IPS DF 4.7 (cell line): ENCODE measurements around the gene UXT.

Experiments
- DNase-seq: peaks from one replicate; pipeline ENCODE4 v3.0.0-alpha.2; 2013; ENCODE audit warnings: low spot score; ENCODE audit errors: extremely low read depth

The UXT gene

DNA sequence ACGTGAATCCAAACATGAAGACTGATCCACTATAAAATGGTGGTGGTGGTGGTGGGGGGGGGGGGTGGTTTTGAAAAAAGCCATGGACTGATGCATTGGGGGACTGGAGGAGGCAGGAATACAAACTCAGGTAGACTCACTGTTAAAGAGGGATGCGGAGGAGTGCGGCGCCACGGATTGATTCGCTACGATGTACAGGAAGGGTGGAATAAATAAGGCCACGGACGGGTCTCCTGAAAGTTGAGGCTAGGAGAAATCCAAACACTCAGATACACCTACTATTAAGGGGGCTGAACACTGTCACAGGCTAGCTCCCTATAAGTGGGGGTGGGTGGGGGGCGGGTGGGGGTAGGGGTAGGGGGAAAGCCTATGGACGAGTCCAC lies 9.2 kb downstream of the UXT start:
- no peak for DNase-seq

DNA sequence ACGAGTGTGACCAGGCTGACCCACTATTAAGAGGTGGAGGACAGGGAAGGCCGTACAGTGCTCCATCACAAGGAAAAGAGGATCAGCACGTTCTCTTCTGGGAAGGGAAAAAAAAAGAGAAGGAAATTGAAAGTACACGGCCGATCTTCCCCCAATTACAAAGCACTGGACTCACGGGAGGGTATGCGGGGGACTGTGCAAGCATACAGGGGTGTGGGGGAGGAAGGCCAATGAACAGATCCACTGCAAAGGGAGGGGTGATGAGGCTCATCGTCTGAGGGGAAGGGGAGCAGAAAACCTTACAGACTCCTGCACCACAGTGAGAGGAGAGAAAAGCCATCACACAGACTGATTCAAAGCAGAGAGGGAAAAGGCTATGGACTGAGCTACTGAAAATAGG lies 9.7 kb downstream of the UXT start:
- no peak for DNase-seq

DNA sequence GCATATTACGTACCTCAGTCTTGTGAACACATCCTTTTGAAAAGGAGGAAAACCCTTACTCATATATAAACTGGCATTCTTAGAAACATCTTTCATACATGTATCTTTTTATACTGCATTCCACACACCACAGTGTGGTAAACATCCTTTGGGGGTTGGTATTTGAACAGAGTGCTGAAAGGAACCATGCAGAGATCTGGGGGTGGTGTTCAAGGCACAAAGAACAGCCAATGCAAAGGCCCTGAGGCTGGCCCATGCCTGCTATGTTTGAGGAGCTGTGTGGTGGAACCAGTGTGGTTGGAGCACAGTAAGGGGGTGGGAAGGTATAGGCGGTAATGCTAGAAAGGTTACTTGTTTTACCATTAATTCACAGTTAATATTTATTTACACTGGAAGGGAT lies 10.6 kb downstream of the UXT start:
- no peak for DNase-seq

DNA sequence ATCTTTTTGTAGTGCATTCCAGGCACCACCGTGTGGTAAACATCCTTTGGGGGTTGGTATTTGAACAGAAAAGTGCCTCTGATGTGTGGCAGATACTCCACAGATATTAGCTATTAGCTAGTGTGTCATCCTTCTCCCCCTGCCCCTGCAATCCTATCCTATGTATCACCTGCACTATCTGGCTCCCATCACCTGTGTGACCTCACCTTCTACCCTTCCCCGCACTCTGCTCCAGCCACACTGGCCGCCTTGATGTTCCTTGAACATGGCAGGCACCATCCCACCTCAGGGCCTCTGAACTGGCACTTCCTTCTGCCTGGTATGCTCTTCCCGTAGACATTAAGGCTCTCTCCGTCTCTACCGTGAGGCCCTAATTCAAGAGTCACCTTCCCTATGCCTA lies 12.3 kb downstream of the UXT start:
- no peak for DNase-seq

DNA sequence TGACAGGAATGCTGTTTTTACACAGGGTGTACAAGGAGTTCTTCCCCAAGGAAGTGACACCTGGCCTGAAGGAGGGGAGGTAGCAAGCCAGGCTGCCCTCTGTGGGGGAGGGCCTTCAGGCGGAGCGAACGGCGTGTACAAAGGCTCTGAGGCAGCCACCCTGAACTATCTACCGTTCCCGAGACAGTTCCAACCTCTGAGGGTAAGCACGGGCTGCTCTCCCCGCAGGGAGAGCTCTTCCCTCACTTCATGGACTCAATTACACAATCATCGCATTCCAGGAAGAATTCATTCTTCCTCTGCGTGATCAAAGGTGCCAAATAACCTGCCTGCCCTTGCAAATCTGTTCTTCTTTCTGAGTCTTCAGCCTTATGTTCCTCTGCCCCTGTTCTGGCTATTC lies 13.4 kb downstream of the UXT start:
- DNase-seq: no peak

DNA sequence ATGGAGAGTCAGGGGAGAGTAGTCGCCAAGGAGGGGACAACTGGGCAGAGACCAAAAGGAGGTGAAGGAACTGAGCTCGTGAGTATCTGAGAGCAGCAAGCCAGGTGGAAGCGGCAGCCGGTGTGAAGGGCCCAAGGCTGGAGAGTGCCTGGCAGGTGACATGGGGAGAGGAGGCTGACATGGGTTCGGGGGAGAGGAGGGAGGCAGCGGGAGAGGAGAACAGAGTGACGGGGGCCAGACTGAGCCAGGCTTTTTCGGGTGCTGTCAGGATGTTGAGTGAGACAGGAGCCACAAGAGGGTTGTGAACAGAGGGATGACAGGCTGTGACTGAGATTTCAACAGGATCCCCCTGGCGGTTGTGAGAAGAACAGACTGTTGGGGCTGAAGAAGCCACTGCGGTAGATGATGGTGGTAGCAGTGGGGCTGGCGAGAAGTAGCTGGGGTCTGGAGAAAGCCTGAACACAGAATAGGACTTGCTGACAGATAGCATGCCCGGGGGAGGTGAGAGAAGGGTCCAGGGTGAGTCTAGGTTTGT lies 14.4 kb downstream of the UXT start:
- no peak for DNase-seq

DNA sequence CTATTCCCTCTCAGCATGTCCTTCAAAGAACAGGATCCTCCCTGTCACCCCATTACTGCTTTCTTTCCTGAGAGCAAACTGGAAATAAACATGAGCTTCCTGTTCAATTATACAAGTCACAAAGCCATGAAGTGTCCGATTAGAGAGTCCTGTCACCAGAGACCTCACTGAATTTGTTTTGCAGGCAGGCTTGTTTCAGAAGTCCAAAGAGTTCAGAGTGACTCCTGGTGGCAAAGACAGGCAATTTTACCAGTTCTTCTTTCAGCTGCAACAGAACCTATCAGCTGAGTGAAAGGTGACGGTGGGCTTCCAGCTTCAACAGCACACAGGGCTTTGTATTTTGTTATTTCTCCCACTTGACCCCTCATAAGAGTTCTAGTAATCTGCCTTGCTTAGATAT lies 15.1 kb downstream of the UXT start:
- no peak for DNase-seq

DNA sequence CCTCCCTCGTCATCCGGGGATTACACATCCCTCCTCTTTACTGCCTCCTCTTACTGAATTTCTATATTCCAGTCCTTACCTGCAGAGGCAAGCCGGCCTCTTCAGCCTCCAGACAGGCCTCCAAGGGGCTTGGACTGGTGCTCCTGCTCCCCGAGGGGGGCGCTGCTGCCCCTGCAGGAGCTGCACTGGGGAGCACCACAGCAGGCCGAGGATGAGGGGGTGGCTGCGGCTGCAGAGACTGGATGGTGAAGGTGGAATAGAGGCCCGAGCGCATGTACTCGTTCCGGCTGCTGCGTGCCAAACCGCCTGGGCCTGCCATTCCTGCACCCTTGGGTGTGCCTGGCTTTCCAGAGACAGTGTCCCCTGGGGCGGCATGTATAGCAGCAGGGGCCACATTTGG lies 20.2 kb downstream of the UXT start:
- no peak for DNase-seq

DNA sequence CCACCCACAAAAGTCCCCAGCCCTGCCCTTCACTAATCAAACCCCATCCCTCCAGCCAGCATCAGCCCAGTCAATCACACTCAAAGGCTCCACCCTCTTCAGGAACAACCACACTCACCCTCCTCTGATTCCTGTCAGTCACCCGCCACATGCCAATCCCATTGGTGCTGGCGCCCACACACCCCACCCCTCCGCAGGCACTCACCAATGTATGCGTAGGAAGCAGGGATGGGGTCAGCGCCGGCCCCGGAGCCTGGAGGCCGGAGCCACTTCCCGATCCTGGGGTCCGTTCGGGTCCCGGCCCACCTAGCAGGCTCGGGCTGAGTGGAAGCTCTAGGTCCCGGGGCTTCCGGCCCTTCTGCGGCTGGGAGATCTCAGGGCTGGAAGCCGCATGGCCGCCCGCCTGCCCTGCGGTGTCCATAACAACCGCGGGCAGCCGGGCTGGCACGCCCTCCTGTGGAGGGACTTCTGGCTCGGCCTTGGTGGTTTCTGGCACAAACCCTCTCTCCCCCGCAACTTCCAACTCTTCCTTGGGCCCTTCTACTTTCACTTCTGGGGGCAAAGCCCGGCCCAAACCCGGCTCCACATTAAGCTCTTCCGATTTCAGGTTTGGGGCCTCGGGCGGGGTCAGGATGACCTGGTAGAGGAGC lies 21.3 kb downstream of the UXT start:
- DNase-seq: no peak

DNA sequence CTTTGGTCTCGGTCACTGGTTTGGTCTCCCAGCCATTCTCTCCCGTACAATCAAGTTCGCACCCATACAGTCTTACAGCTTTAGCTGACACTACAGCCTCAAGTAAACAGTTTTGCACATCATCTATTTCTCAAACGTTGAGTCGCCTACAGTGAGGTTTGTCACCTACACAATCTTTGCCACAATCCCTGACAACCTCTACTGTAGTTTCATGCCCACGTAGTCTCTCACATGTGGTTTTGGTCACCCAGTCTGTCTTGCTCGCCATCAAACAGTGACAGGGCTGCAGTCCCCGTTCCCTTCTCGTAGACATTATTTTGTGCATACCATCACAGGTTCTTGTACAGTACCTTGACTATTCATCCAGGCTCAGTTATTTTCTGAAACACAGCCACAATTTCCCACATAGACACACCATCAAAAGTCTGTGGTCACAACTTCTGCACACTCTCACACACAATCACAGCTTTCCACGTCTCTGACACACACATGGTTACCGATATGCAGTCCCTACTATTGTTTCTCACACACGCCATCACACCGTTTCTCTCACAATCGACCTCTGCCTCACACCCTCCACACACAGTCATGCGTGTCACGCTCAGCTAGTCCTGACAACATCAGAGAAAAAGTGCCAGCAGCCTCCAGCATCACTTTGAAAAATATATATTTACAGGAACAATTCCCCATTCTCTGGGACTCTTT lies 24.0 kb downstream of the UXT start:
- no peak for DNase-seq

DNA sequence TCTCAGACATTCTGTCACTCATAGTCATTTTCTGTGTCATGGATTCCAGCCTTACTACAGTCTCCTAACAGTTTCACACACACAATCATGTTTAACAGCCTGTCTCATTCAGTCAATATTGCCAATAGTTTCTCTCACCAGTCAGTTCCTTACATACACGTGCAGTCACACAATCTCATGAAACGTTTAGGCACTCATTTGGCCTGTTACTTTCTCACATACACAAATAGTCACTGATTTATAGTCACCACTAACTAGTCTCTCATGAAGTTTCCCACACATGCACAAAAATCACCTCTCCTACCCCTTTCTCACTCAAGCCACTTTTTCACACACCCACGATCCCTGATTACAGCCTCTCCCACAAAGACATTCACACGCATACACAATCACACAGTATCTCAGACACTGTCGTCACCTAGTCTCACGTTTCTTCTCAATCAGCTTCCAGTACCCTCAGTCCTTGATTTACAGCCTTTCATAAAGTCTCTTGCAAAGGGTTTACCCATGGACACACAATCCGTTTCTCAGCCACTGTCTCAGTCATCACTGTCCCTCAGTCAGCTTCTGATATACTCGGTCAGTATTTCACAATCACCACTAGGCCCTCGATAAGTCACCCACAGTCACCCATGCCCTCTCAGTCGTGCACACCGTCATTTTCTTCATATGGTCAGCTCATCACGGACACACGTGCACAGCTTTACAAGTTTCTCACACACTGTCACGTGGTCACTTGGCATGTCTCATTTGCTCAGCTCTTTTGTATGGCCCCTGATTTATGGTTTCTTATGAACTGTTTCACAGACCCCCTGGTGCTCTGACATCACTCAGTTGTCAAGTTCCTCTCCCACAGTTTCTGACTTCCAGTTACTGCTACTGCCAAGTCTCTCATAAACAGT lies 25.0 kb downstream of the UXT start:
- no peak for DNase-seq

DNA sequence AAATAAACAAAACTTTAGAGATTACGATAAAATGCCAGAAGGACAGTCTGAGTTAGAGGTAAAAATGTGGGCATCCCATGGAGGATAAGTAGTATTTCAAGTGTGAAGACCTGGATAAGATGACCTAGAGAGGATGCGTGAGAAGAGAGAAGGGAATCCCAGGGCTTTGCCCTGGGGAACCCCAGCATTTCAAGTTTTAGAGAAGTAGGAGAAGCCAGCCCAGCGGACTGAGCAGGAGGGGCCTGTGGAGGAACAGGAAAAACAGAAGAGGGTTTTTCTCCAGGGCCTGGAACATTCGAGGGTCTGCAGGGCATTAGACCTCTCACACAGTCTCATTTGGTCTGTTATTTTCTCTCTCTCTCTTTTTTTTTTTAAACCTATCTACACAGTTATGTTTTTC lies 26.3 kb downstream of the UXT start:
- no peak for DNase-seq

DNA sequence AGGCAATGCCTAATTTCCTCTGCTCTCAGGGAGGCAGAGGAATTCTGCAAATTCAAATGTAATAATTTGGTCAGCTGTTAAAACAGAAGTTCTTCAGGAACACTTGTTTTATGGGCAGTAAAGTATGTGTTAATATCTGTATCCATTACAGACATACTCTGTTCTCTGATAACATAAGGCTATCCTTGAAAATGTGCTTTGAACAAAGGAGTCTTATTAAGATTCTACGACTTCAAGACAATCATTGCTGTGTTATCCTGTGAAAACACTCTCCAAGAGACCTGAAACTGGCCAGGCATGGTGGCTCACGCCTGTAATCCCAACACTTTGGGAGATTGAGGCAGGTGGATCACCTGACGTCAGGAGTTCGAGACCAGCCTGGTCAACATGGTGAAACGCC lies 27.3 kb downstream of the UXT start:
- DNase-seq: no peak

DNA sequence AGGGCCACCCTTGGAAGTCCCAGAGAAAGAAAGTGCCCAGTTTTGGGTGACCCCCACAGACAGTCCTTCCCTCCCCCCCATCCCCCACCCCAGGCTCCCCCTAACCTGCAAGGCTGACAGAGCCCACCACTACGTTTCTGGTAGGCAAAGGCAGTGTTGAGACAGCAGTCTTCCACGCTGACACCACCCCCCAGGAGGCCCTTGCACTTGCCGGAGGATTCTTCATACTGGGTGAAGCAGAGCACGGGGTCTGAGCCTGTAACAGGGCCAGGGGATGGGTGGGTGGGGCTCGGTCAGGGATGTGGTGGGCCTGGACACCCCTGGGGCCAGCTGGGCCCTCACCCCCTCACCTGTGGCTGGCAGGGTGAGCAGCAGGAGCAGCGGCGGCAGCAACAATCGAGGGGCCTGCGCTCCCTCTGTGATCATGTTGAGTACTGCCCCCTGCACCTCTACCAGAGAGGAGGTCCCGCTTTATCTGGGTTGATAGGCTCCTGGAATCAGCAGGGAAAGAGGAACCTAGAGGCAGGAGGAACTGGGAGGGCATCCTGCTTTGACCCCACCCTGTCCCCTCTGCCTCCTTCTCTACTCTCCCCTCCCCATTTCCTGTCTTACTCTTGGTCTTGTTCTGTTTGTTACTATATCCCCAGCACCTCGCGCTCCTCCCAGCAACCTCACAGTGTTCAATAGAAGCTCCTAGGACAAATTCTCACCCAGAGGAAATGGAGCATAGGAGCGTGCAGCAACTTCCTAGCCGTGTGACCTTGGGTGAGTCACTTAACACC lies 29.4 kb downstream of the UXT start, which contains the start of gene CFP:
Gene CFP (minus strand): TSS at position 512 of the 782 bp plus-strand sequence. CDS start 86 bp downstream, at position 426.
- no peak for DNase-seq

DNA sequence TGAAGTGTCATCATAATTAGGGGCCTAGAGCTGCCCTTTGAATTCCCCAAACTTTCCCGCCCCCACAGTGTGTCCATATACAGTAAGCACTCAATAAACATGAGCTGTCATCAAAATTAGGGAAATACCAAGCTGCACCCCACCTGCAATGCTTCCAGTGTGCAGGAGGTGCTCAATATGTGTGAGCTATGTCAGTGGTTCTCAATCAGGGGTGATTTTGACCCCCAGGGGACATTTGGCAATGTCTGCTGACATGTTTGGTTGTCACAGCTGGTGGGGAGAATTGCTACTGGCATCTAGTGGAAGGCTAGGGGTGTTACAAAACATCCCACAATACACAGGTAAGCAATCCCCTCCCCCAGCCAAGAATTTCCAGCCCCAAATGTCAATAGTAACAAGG lies 30.0 kb downstream of the UXT start:
- DNase-seq: no peak

DNA sequence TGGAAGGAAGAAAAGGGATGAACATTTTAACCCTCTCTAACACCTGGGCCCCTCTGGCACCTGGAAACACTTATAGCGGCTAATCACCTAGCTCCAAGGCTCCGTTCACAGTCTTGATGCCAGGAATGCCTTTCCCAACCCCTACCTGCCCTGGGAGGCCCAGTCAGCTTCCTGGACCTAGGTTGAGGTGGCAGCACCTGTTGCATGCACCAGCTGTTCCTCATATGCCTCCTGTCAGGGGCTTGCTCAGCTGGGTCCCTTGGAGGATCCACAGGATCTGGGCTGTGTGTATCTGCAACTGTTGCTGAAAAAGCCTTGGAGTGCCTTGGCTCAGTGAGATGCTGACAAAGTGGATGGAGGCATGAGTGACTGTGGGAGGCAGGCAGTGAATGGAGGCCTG lies 33.6 kb downstream of the UXT start:
- no peak for DNase-seq

DNA sequence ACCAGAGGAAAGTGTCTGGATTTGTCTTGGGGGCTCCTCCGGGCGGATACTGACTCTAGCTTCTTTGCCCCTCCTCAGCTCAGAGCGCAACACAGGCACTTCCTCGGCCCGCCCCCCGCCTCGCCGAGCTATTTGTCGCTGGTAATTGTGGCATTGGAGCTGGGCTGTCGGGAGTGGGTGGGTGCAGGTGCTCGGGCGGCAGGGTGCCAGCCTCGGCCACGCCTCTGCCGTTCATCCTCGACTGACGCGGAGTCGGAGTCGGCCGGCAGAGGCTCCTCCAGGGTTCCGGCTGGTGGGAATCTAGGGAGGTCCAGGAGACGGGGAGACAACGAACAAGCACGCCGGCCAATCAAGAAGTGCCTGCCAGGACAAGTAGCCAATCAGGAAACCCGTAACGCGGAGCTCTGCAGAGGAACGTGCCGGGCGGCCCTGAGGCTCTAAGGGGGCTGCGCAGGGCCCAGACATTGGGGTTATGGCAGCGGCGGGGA lies 35.4 kb downstream of the UXT start:
- DNase-seq: no peak

DNA sequence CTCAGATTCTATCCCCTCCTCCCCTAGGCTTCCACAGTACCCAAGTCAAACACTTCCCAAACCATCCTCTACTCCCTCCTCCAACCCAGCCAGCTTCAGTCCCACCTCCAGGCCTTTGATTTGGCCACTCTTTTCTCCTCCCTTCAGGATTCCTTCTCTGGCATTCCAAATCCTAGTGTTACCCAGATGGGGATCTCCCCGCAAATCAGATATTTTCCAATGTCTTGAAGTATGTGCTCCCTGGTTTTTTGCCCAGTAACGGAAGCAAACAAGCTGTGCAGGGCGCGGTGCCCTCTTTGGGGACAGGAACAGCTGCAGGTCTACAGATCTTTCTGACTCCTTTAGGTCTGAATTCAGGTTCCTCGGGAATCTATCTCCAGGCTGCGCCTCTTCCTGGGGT lies 37.1 kb downstream of the UXT start:
- DNase-seq: no peak

DNA sequence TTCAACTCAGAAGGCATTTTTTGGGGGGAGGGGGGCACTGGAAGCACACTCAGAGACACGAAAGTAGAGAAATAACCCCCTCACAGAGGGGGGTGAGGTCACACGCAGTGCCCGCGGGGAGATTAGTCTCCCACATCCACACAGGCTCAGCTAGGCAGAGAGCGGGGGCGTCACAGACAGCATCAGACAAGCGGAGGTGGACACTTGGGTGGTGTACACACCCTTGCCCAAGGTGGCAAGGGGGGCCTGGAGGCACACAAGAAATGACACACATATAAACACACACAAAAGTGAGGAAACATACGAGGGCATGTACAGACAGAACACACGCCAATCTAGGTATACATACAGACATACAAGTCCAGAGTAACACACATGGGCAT lies 38.7 kb downstream of the UXT start:
- DNase-seq: no peak

DNA sequence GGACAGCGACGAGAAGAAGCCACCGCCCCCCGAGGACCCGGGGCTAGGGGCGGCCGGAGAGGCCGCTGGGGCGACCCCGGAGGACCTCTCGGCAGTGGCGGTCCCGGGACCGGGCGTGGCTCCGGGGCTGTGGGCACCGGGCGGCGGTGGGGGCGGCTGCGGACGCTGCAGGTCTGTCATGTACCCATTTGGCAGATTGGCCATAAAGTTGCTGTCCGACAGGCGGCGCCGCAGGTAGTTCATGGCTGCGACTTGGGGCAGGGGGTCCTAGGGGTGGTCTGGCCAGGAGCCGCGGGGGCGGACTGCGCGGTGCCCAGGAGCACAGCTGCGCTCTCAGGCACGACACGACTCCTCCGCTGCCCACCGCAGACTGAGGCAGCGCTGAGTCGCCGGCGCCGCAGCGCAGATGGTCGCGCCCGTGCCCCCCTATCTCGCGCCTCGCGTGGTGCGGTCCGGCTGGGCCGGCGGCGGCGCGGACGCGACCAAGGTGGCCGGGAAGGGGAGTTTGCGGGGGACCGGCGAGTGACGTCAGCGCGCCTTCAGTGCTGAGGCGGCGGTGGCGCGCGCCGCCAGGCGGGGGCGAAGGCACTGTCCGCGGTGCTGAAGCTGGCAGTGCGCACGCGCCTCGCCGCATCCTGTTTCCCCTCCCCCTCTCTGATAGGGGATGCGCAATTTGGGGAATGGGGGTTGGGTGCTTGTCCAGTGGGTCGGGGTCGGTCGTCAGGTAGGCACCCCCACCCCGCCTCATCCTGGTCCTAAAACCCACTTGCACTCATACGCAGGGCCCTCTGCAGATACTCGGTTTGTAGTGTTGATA lies 39.3 kb downstream of the UXT start, which contains the start of gene SYN1:
Gene SYN1 (minus strand): TSS at position 372 of the 817 bp plus-strand sequence. CDS start 129 bp downstream, at position 243.
- DNase-seq: no peak
